ENCODE measurements around the gene XXYLT1.

DNA sequence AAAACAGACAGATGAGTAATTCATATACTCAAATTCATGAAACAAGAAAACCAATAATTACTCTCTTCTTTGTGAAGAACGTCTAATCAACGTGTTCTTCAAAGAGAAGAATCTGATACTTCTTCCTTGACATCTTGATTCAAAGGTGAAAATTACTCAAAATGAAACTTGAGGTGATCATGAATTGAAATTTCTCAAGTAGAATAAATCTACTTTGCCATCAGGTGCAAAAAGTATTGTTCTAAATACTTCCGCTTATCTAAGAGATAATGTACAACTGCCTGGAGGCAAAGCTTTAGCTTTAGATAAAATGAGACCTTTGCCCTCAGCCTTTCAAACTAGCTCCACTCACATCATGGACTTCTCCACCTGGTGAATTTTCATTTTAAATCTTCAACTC lies 13.9 kb upstream of the XXYLT1 start:
- TF ChIP-seq POLR2A (IDR thresholded peaks at IDR 0.05) = no peak
- TF ChIP-seq, protein P1, sequence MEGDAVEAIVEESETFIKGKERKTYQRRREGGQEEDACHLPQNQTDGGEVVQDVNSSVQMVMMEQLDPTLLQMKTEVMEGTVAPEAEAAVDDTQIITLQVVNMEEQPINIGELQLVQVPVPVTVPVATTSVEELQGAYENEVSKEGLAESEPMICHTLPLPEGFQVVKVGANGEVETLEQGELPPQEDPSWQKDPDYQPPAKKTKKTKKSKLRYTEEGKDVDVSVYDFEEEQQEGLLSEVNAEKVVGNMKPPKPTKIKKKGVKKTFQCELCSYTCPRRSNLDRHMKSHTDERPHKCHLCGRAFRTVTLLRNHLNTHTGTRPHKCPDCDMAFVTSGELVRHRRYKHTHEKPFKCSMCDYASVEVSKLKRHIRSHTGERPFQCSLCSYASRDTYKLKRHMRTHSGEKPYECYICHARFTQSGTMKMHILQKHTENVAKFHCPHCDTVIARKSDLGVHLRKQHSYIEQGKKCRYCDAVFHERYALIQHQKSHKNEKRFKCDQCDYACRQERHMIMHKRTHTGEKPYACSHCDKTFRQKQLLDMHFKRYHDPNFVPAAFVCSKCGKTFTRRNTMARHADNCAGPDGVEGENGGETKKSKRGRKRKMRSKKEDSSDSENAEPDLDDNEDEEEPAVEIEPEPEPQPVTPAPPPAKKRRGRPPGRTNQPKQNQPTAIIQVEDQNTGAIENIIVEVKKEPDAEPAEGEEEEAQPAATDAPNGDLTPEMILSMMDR (IDR thresholded peaks at IDR 0.05) = no peak
